SK-N-SH (cell line): Measurements from ENCODE around the gene MTURN. TPM values are rescaled to one million over a fixed set of nuclear protein-coding genes. Genes with fewer than 3 reads are reported as not detected.
"Not testable (repeated sequence)": the region's sequence is repeated elsewhere in the genome, so short reads cannot be mapped to it uniquely, and the experiment has no call there.

Source experiments
- CTCF ChIA-PET: fragments of 300-600, 350-600 bp; formaldehyde crosslinking; extraction: SDS; loops from one replicate; lab custom pipeline; 2021; lab: Yijun Ruan, JAX
- POLR2A ChIA-PET: fragments of 350-600 bp; sonication (Branson Sonifier 250); formaldehyde crosslinking; extraction: SDS; loops from one replicate; lab custom pipeline; 2020; ENCODE audit warnings: antibody characterized with exemption, inconsistent platforms; lab: Yijun Ruan, JAX
- DNase-seq: peaks from one replicate; pipeline ENCODE4 v3.0.0; 2012
- H2AFZ ChIP-seq: fragments of 200-600 bp; sonication (generic); 2 replicates; pipeline ENCODE4 v1.8.1; 2016; ENCODE audit warnings: antibody characterized with exemption, mild to moderate bottlenecking, low read depth
- H3F3A ChIP-seq: fragments of 200-600 bp; sonication (generic); replicated peaks from 2 replicates; pipeline ENCODE3; 2016; ENCODE audit warnings: antibody characterized with exemption, mild to moderate bottlenecking; ENCODE audit not compliant: insufficient read depth
- H3K27ac ChIP-seq, 2 experiments: fragments of 200-500 bp in 1 of 2; fragments of 200-600 bp in 1 of 2; sonication (Bioruptor generic) in 1 of 2; sonication (generic), shearing (Covaris generic) in 1 of 2; 2 replicates each; pipeline versions ENCODE4 v1.5.1 to v1.6.1; 2014 to 2016; ENCODE audit warnings: low read depth in 2 of 2, inconsistent platforms in 1 of 2, low read length in 1 of 2, mild to moderate bottlenecking in 1 of 2, mixed read lengths in 1 of 2
- H3K27me3 ChIP-seq: fragments of 200-600 bp; sonication (generic), shearing (Covaris generic); 2 replicates; pipeline ENCODE4 v1.6.1; 2016; ENCODE audit warnings: mixed run types; ENCODE audit not compliant: insufficient read depth
- H3K36me3 ChIP-seq, 2 experiments: fragments of 200-500 bp in 1 of 2; fragments of 200-600 bp in 1 of 2; sonication (Bioruptor generic) in 1 of 2; sonication (generic) in 1 of 2; replicated peaks in 1 of 2; 2 replicates each; pipeline versions ENCODE3 to v1.5.1; 2014 to 2016; ENCODE audit warnings: low read length in 1 of 2, mild to moderate bottlenecking in 1 of 2; ENCODE audit not compliant: insufficient read depth in 2 of 2, control insufficient read depth in 1 of 2
- H3K4me1 ChIP-seq, 2 experiments: fragments of 200-500 bp in 1 of 2; fragments of 200-600 bp in 1 of 2; sonication (Bioruptor generic) in 1 of 2; sonication (generic), shearing (Covaris generic) in 1 of 2; 2 replicates each; pipeline versions ENCODE4 v1.5.1 to v1.6.1; 2014 to 2016; ENCODE audit warnings: low read depth in 1 of 2, low read length in 1 of 2, mixed run types in 1 of 2; ENCODE audit not compliant: insufficient read depth in 2 of 2, control insufficient read depth in 1 of 2
- H3K4me2 ChIP-seq: fragments of 200-600 bp; sonication (generic), shearing (Covaris generic); 2 replicates; pipeline ENCODE4 v1.6.1; 2017; ENCODE audit warnings: mixed run types
- H3K4me3 ChIP-seq, 2 experiments: fragments of 200-500 bp in 1 of 2; fragments of 200-600 bp in 1 of 2; sonication (Bioruptor generic) in 1 of 2; sonication (generic), shearing (Covaris generic) in 1 of 2; 2 replicates each; pipeline versions ENCODE4 v1.5.1 to v1.8.1; 2014 to 2016; ENCODE audit warnings: low read depth in 2 of 2, inconsistent platforms in 1 of 2, low read length in 1 of 2, mild to moderate bottlenecking in 1 of 2, mixed read lengths in 1 of 2, moderate library complexity in 1 of 2
- H3K79me2 ChIP-seq: fragments of 200-600 bp; sonication (generic); 2 replicates; pipeline ENCODE4 v1.8.1; 2017; ENCODE audit warnings: mild to moderate bottlenecking; ENCODE audit not compliant: insufficient read depth
- H3K9ac ChIP-seq: fragments of 200-600 bp; sonication (generic); 2 replicates; pipeline ENCODE4 v1.6.1; 2017; ENCODE audit warnings: mixed run types
- H3K9me2 ChIP-seq: fragments of 200-600 bp; sonication (generic); 2 replicates; pipeline ENCODE4 v1.6.1; 2017; ENCODE audit warnings: mixed run types
- H3K9me3 ChIP-seq: fragments of 200-600 bp; sonication (generic); 2 replicates; pipeline ENCODE4 v1.6.1; 2017; ENCODE audit warnings: mixed run types, mild to moderate bottlenecking, moderate library complexity
- H4K20me1 ChIP-seq: fragments of 200-600 bp; sonication (generic); 2 replicates; pipeline ENCODE4 v1.6.1; 2017; ENCODE audit warnings: mild to moderate bottlenecking, mixed run types; ENCODE audit not compliant: insufficient read depth
- FOXJ3 ChIP-seq: sonication (generic); formaldehyde crosslinking; IDR thresholded peaks from 2 replicates; pipeline ENCODE4 v1.5.1; 2020; ENCODE audit warnings: mild to moderate bottlenecking, missing genetic modification reagents
- GABPA ChIP-seq: IDR thresholded peaks from 2 replicates; pipeline ENCODE4 v1.4.0; 2012; ENCODE audit warnings: low read depth, mild to moderate bottlenecking
- JUND ChIP-seq: IDR thresholded peaks from 2 replicates; pipeline ENCODE4 v1.4.0; 2012
- MXI1 ChIP-seq: IDR thresholded peaks from 2 replicates; pipeline ENCODE4 v1.6.1; 2012; ENCODE audit warnings: mild to moderate bottlenecking, low read depth, low read length, improper control_type of control experiment
- POLR2AphosphoS5 ChIP-seq: IDR thresholded peaks from 2 replicates; pipeline ENCODE4 v1.6.1; 2012; ENCODE audit warnings: low read depth, low read length
- RFX5 ChIP-seq: IDR thresholded peaks from 2 replicates; pipeline ENCODE4 v1.6.1; 2012; ENCODE audit warnings: mild to moderate bottlenecking, improper control_type of control experiment, low read length
- RXRA ChIP-seq: IDR thresholded peaks from 2 replicates; pipeline ENCODE4 v1.4.0; 2012; ENCODE audit warnings: low read depth, mild to moderate bottlenecking, borderline replicate concordance
- TAF1 ChIP-seq: IDR thresholded peaks from 2 replicates; pipeline ENCODE4 v1.6.1; 2012; ENCODE audit warnings: low read depth, mild to moderate bottlenecking, low read length, moderate library complexity, borderline replicate concordance
- TCF12 ChIP-seq: IDR thresholded peaks from 2 replicates; pipeline ENCODE4 v1.4.0; 2012
- WGBS: methylation state at CpG from one replicate; pipeline ENCODE4 v1.1.6; 2017; ENCODE audit warnings: low lambda C conversion rate; 5-methylcytosine and 5-hydroxymethylcytosine counted together
- polyA plus RNA-seq, 3 experiments: library from polyadenylated mRNA; depleted of rRNA; stranded (reverse); fragments of >200 nt; gene quantifications; 2 replicates each; pipeline ENCODE4 v1.2.3, GENCODE V29; 2012
- TF ChIP-seq, protein P1 (sequence below): IDR thresholded peaks from 2 replicates; pipeline ENCODE4; 2012
- TF ChIP-seq, protein P2 (sequence below): IDR thresholded peaks from 2 replicates; pipeline ENCODE4 v1.4.0; 2012; ENCODE audit warnings: low read depth
- TF ChIP-seq, protein P3 (sequence below): fragments of 200-600 bp; sonication (generic); IDR thresholded peaks from 2 replicates; pipeline ENCODE4 v1.6.1; 2017; ENCODE audit warnings: antibody characterized with exemption, mild to moderate bottlenecking, moderate library complexity

Gene MTURN
- polyA plus RNA-seq, 1 of the 3 experiments (the other 2 are of a cell fraction): 9.0 TPM

DNA sequence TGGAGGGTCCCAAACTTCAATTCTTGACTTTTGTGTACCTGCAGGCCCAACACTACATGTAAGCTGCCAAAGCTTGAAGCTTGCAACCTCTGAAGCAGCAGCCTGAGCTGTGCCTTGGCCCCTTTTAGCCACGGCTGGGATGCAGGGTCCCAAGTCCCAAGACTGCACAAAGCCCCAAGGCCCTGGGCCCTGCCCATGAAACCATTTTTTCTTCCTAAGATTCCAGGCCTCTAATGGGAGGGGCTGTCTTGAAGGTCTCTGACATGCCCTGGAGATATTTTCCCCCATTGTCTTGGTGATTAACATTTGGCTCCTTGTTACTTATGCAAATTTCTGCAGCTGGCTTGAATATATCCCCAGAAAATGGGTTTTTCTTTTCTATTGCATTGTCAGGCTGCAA, 52.7 kb downstream of the MTURN start:
- H3K27me3 ChIP-seq: no peaks in the 10 kb centered on the region

DNA sequence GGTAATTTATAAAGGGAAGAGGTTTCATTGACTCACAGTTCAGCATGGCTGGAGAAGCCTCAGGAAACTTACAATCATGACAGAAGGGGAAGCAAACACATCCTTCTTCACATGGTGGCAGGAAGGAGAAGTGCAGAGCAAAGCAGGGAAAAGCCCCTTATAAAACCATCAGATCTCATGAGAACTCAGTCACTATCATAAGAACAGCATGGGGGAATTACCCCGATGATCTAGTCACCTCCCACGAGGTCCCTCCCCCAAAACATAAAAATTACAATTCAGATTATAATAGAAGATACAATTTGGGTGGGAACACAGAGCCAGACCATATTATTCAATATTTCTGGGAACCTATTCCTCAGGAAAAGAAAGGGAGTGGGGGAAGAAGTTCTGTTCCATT, 53.6 kb downstream of the MTURN start:
- H3K9me2 ChIP-seq, H3K9ac ChIP-seq, H3K79me2 ChIP-seq, H3F3A ChIP-seq, CTCF ChIA-PET, H3K4me1 ChIP-seq, POLR2A ChIA-PET, H3K4me3 ChIP-seq, H3K36me3 ChIP-seq, H3K9me3 ChIP-seq, DNase-seq, H4K20me1 ChIP-seq, H2AFZ ChIP-seq, H3K27me3 ChIP-seq, H3K27ac ChIP-seq, H3K4me2 ChIP-seq: not testable (repeated sequence)
- 15% methylated on average over 2 of the region's 2 CpGs for WGBS

More for the DNA sequence above, 52.7 kb downstream of the MTURN start:
- Histone ChIP-seq H3K9me2 (no peaks in the 10 kb centered on the region), H3K4me3 (no peak overlapping the region), H2AFZ (no peak overlapping the region), H3F3A (no peaks in the 10 kb centered on the region), H3K9me3 (no peaks in the 10 kb centered on the region), H3K4me1 (no peaks in the 10 kb centered on the region), H4K20me1 (no peaks in the 10 kb centered on the region), H3K36me3 (no peaks in the 10 kb centered on the region), H3K9ac (no peak overlapping the region), H3K27ac (no peak overlapping the region), H3K4me2 (no peak overlapping the region), H3K79me2 (no peaks in the 10 kb centered on the region)
- TF ChIP-seq POLR2AphosphoS5 (no peak), MXI1 (no peak)
- TF ChIP-seq, protein P1, sequence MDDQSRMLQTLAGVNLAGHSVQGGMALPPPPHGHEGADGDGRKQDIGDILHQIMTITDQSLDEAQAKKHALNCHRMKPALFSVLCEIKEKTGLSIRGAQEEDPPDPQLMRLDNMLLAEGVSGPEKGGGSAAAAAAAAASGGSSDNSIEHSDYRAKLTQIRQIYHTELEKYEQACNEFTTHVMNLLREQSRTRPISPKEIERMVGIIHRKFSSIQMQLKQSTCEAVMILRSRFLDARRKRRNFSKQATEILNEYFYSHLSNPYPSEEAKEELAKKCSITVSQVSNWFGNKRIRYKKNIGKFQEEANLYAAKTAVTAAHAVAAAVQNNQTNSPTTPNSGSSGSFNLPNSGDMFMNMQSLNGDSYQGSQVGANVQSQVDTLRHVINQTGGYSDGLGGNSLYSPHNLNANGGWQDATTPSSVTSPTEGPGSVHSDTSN: no peak
- TF ChIP-seq, protein P2, sequence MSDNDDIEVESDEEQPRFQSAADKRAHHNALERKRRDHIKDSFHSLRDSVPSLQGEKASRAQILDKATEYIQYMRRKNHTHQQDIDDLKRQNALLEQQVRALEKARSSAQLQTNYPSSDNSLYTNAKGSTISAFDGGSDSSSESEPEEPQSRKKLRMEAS: no peak
- CTCF ChIA-PET: interaction anchor here (0.9 to 1.3 kb wide), 2 partner anchors 23 to 88 kb away, joined by 3 read pairs; no protein-coding TSS in a partner anchor
- 0% methylated on average over 1 of the region's 1 CpG for WGBS
- POLR2A ChIA-PET: no interaction called here
- DNase-seq: no peak

DNA sequence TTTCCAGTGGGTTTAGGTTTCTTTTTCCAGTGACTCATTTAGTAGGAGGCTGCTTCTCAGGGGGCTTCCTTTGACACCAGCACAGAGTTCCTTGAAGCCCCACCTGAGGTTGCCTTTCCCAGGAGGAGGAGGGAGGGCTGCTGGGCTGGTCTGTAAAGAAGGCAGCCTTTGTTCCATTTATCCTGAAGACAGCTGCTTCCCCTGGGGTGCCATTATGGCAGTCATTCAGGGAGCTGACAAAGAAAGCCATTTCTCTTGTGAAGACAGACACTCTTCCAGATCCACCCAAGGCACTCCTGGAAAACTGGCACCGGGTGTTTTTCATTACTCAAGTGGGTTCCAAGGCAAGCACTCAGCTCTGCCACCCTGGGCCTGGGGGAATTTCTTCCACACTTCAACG, 54.0 kb downstream of the MTURN start:
- H3F3A ChIP-seq: no peaks in the 10 kb centered on the region
- WGBS: 58% methylated on average over 2 of the region's 2 CpGs
- H4K20me1 ChIP-seq: no peaks in the 10 kb centered on the region
- ChIA-PET CTCF (no interaction called here), POLR2A (no interaction called here)
- H3K9me2 ChIP-seq: no peaks in the 10 kb centered on the region
- H3K9me3 ChIP-seq: no peaks in the 10 kb centered on the region
- no peak overlapping the region for H2AFZ ChIP-seq
- H3K4me1 ChIP-seq: no peaks in the 10 kb centered on the region
- no peaks in the 10 kb centered on the region for H3K27me3 ChIP-seq
- H3K27ac ChIP-seq: no peak overlapping the region
- no peaks in the 10 kb centered on the region for H3K36me3 ChIP-seq
- DNase-seq: no peak
- H3K4me2 ChIP-seq: no peak overlapping the region
- H3K9ac ChIP-seq: no peak overlapping the region
- no peaks in the 10 kb centered on the region for H3K79me2 ChIP-seq
- no peak overlapping the region for H3K4me3 ChIP-seq
- TF ChIP-seq, protein P3, sequence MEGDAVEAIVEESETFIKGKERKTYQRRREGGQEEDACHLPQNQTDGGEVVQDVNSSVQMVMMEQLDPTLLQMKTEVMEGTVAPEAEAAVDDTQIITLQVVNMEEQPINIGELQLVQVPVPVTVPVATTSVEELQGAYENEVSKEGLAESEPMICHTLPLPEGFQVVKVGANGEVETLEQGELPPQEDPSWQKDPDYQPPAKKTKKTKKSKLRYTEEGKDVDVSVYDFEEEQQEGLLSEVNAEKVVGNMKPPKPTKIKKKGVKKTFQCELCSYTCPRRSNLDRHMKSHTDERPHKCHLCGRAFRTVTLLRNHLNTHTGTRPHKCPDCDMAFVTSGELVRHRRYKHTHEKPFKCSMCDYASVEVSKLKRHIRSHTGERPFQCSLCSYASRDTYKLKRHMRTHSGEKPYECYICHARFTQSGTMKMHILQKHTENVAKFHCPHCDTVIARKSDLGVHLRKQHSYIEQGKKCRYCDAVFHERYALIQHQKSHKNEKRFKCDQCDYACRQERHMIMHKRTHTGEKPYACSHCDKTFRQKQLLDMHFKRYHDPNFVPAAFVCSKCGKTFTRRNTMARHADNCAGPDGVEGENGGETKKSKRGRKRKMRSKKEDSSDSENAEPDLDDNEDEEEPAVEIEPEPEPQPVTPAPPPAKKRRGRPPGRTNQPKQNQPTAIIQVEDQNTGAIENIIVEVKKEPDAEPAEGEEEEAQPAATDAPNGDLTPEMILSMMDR: no peak
- TF ChIP-seq TAF1 (no peak), GABPA (no peak), JUND (no peak), RFX5 (no peak), RXRA (no peak), TCF12 (no peak), FOXJ3 (CRISPR knock-in tag) (no peak)
